Endodermal cell (in vitro differentiated cells): ENCODE measurements around the gene GRM5. TPM values are rescaled to one million over a fixed set of nuclear protein-coding genes. Genes with fewer than 3 reads are reported as not detected.
"Not testable (repeated sequence)": the region's sequence is repeated elsewhere in the genome, so short reads cannot be mapped to it uniquely, and the experiment has no call there.

Experiments used
- DNase-seq: peaks from one replicate; pipeline ENCODE4 v3.0.0-alpha.2; 2017
- H3K27ac ChIP-seq: 2 replicates; pipeline ENCODE4 v1.5.1; 2013; ENCODE audit warnings: mild to moderate bottlenecking, low read depth, low read length, moderate library complexity
- H3K27me3 ChIP-seq: 2 replicates; pipeline ENCODE4 v1.6.1; 2013; ENCODE audit warnings: mild to moderate bottlenecking, low read length, moderate library complexity; ENCODE audit not compliant: insufficient read depth, control insufficient read depth, poor library complexity, severe bottlenecking
- H3K36me3 ChIP-seq: 2 replicates; pipeline ENCODE4 v1.7.0; 2013; ENCODE audit warnings: mild to moderate bottlenecking, low read length, moderate library complexity; ENCODE audit not compliant: control insufficient read depth, insufficient read depth
- H3K4me1 ChIP-seq: one replicate; pipeline ENCODE4 v1.7.0; 2013; ENCODE audit warnings: low read length; ENCODE audit not compliant: control insufficient read depth, insufficient read depth
- H3K4me3 ChIP-seq: 2 replicates; pipeline ENCODE4 v1.5.1; 2013; ENCODE audit warnings: mild to moderate bottlenecking, low read length, moderate library complexity
- H3K9ac ChIP-seq: 2 replicates; pipeline ENCODE4 v1.6.1; 2013; ENCODE audit warnings: mild to moderate bottlenecking, low read length, moderate library complexity; ENCODE audit not compliant: poor library complexity, severe bottlenecking; ENCODE audit errors: extremely low read depth
- H3K9me3 ChIP-seq: 2 replicates; pipeline ENCODE4 v1.6.1; 2013; ENCODE audit warnings: mild to moderate bottlenecking, low read length, moderate library complexity; ENCODE audit not compliant: control insufficient read depth
- H3K27ac Mint-ChIP-seq: 2 replicates; pipeline ENCODE4 v1.8.0; 2020; ENCODE audit warnings: mixed read lengths
- H3K27me3 Mint-ChIP-seq: 2 replicates; pipeline ENCODE4 v1.8.0; 2021; ENCODE audit warnings: mild to moderate bottlenecking, mixed read lengths; ENCODE audit not compliant: insufficient read depth
- H3K36me3 Mint-ChIP-seq: 2 replicates; pipeline ENCODE4 v1.8.0; 2020; ENCODE audit warnings: low read depth, mixed read lengths
- H3K4me1 Mint-ChIP-seq: 2 replicates; pipeline ENCODE4 v1.8.0; 2020; ENCODE audit warnings: mixed read lengths
- H3K4me3 Mint-ChIP-seq: 2 replicates; pipeline ENCODE4 v1.8.0; 2020; ENCODE audit warnings: mild to moderate bottlenecking, moderate library complexity, mixed read lengths
- H3K9me3 Mint-ChIP-seq: 2 replicates; pipeline ENCODE4 v1.8.0; 2020; ENCODE audit warnings: mild to moderate bottlenecking, mixed read lengths
- CTCF ChIP-seq: fragments of 200-600 bp; sonication (generic); conservative IDR thresholded peaks from 2 replicates; pipeline ENCODE4 v1.5.0; 2021; ENCODE audit warnings: antibody characterized with exemption, mild to moderate bottlenecking
- WGBS, 2 experiments: methylation state at CpG; one replicate each; pipeline versions ENCODE4 v1.1.5 to v1.1.7; 2013; ENCODE audit warnings: missing lambda C conversion rate in 2 of 2, mixed read lengths in 1 of 2; ENCODE audit not compliant: insufficient coverage in 1 of 2, insufficient read length in 1 of 2; 5-methylcytosine and 5-hydroxymethylcytosine counted together
- total RNA-seq, 2 donors: library from RNA; stranded (reverse); fragmentation: NEBNext Ultra II Directional in 1 of 2; extraction: Animal tissue kit (Norgen Biotek cat#: 25700) in 1 of 2; gene quantifications; 2 replicates in 1 of 2; 3 replicates in 1 of 2; pipeline ENCODE4 v1.2.1, GENCODE V29; 2021

The GRM5 gene
- total RNA-seq, 2 donors from 2014 or later: 0.07 to 0.09 TPM

GRCh38 chr11:89052220-89052619, 13.6 kb downstream of the GRM5 start:
- no peaks in the 10 kb centered on the region for H3K9me3 ChIP-seq
- H3K27me3 Mint-ChIP-seq: peaks cover 4% of the 10 kb centered on the region
- H3K36me3 Mint-ChIP-seq: no peaks in the 10 kb centered on the region
- H3K4me3 ChIP-seq: no peak overlapping the region
- no peaks in the 10 kb centered on the region for H3K4me1 ChIP-seq
- no peak overlapping the region for H3K9ac ChIP-seq
- H3K4me3 Mint-ChIP-seq: no peak overlapping the region
- no peak overlapping the region for H3K27ac Mint-ChIP-seq
- H3K27me3 ChIP-seq: no peaks in the 10 kb centered on the region
- H3K9me3 Mint-ChIP-seq: no peaks in the 10 kb centered on the region
- no peak for TF ChIP-seq CTCF
- no peaks in the 10 kb centered on the region for H3K36me3 ChIP-seq
- 82 to 88% methylated on average over 1 to 2 of the region's 4 CpGs for WGBS, 2 experiments
- peaks cover 4% of the 10 kb centered on the region for H3K4me1 Mint-ChIP-seq
- no peak overlapping the region for H3K27ac ChIP-seq
- DNase-seq: no peak

GRCh38 chr11:89047159-89047558, 18.6 kb downstream of the GRM5 start:
- not testable (repeated sequence) for H3K9me3 ChIP-seq, H3K36me3 Mint-ChIP-seq, H3K9me3 Mint-ChIP-seq, H3K4me1 Mint-ChIP-seq, H3K4me3 ChIP-seq, H3K4me1 ChIP-seq, H3K27me3 Mint-ChIP-seq, H3K4me3 Mint-ChIP-seq, H3K27ac ChIP-seq, DNase-seq, H3K27ac Mint-ChIP-seq, H3K9ac ChIP-seq, H3K27me3 ChIP-seq, H3K36me3 ChIP-seq
- 93 to 100% methylated on average over 3 to 4 of the region's 4 CpGs for WGBS, 2 experiments

GRCh38 chr11:89043861-89044588, 21.8 kb downstream of the GRM5 start:
- H3K27ac ChIP-seq, H3K27me3 Mint-ChIP-seq, H3K27ac Mint-ChIP-seq, DNase-seq, H3K4me1 Mint-ChIP-seq, H3K9me3 Mint-ChIP-seq, H3K36me3 ChIP-seq, H3K4me3 Mint-ChIP-seq, H3K9ac ChIP-seq, H3K4me3 ChIP-seq, H3K27me3 ChIP-seq, H3K36me3 Mint-ChIP-seq, H3K9me3 ChIP-seq, H3K4me1 ChIP-seq: not testable (repeated sequence)
- 91 to 94% methylated on average over 4 to 6 of the region's 6 CpGs for WGBS, 2 experiments

- H3K36me3 ChIP-seq, H3K27me3 ChIP-seq, H3K9me3 ChIP-seq, H3K27me3 Mint-ChIP-seq, H3K4me3 ChIP-seq, H3K36me3 Mint-ChIP-seq, H3K9ac ChIP-seq, H3K4me1 Mint-ChIP-seq, H3K4me1 ChIP-seq, H3K4me3 Mint-ChIP-seq, DNase-seq, H3K9me3 Mint-ChIP-seq, H3K27ac ChIP-seq, H3K27ac Mint-ChIP-seq: not testable (repeated sequence)
- WGBS, 2 experiments: 100% methylated on average over 2 of the region's 2 CpGs; no CpG with 5 or more reads in 1 of the 2 experiments
Measured at GRCh38 chr11:89029671-89030070, 36.1 kb downstream of the GRM5 start.
